OCI-LY7 (cell line): ENCODE results near the gene HCFC1R1.

Experiments used
- CTCF ChIP-seq: fragments of 200-600 bp; sonication (generic); conservative IDR thresholded peaks from 2 replicates; pipeline ENCODE4 v1.5.1; 2014; ENCODE audit warnings: mild to moderate bottlenecking, antibody characterized with exemption, low read length, moderate library complexity, mixed read lengths
- EZH2phosphoT487 ChIP-seq: fragments of 200-600 bp; sonication (generic); IDR thresholded peaks from 2 replicates; pipeline ENCODE4 v1.6.1; 2018; ENCODE audit warnings: low read depth, borderline replicate concordance, mild to moderate bottlenecking, mixed run types, antibody characterized with exemption, low read length, moderate library complexity, mixed read lengths

GRCh38 chr16:2987833-2988232, 35.9 kb downstream of the HCFC1R1 start:
- TF ChIP-seq CTCF, result no peak
- no peak for TF ChIP-seq EZH2phosphoT487
